Measurements from ENCODE around the gene IGHMBP2. TPM values are rescaled to one million over a fixed set of nuclear protein-coding genes. Genes with fewer than 3 reads are reported as not detected.

The IGHMBP2 gene
- total RNA-seq, 1 donor from 2014 or later, result 30.8 TPM

DNA sequence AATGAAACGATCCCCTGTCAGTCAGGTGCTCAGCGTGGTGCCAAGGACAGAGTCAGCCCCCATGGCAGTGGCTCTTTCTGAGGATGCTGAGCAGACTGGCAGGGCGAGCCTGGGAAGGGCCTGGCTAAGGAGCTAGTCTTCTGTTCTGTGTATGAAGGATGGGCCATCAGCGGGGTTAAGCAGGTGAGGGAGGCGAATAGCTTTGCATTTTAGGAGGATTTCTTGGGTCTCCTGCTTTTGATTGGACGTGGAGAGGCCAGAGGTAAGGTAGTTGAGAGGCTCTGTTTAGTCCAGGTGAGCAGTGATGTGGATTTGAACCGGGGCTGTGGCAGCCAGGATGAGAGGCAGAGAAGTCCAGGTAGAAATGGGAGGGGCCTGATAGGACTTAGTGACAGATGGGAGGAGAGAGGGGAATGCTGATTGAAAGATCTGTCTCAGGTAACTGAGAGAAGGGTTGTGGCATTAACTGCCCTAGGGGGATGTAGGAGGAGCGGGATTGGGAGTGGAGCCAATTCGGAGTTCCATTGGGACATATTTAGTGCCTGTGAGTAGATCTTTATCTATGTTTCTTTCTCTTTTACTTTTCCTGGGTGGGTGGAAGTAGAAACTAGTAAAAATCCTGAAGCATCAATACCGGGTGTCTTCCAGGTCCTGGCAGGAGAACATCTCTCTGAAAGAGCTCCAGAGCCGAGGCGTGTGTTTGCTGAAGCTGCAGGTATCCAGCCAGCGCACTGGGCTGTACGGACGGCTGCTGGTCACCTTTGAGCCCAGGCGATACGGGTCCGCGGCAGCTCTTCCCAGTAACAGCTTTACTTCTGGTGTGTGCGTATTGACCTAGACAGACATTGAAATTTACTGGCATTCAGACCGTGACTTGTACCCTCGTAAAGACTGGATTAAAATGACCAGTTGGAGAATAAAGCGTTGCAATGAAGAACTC is 2.0 kb downstream of the IGHMBP2 start:
- TF ChIP-seq, protein P1, sequence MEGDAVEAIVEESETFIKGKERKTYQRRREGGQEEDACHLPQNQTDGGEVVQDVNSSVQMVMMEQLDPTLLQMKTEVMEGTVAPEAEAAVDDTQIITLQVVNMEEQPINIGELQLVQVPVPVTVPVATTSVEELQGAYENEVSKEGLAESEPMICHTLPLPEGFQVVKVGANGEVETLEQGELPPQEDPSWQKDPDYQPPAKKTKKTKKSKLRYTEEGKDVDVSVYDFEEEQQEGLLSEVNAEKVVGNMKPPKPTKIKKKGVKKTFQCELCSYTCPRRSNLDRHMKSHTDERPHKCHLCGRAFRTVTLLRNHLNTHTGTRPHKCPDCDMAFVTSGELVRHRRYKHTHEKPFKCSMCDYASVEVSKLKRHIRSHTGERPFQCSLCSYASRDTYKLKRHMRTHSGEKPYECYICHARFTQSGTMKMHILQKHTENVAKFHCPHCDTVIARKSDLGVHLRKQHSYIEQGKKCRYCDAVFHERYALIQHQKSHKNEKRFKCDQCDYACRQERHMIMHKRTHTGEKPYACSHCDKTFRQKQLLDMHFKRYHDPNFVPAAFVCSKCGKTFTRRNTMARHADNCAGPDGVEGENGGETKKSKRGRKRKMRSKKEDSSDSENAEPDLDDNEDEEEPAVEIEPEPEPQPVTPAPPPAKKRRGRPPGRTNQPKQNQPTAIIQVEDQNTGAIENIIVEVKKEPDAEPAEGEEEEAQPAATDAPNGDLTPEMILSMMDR (IDR thresholded peaks at IDR 0.05; ENCODE audit: partially characterized antibody, unreplicated experiment), result no peak
- H3K27ac Mint-ChIP-seq (ENCODE audit: unreplicated experiment), result no peak overlapping the region
- H3K4me3 Mint-ChIP-seq (ENCODE audit: unreplicated experiment), result peak overlapping the region; percentile 99
- no peaks in the 10 kb centered on the region for H3K9me3 Mint-ChIP-seq (ENCODE audit: unreplicated experiment)
- DNase-seq, result no peak
- H3K4me1 Mint-ChIP-seq (ENCODE audit: low read depth, unreplicated experiment), result peaks cover 13% of the 10 kb centered on the region
- no peaks in the 10 kb centered on the region for H3K27me3 Mint-ChIP-seq (ENCODE audit: unreplicated experiment)
- no peaks in the 10 kb centered on the region for H3K36me3 Mint-ChIP-seq (ENCODE audit: unreplicated experiment)

DNA sequence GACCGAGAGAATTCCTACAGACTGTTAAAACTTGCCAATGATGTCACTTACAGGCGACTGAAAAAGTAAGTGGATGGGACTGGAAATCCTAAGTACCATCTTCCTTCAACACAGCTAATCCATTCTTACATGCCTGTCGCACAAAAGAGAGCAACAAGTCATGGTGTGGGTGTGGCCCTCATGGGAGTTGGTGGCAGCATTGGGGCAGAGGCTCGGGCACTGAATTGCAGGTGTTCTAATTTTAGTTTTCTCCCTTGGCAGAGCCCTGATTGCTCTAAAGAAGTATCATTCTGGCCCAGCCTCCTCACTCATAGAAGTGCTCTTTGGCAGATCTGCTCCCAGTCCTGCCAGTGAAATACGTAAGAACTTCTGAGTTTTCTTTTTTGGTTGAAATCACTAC is 4.6 kb downstream of the IGHMBP2 start:
- Mint-ChIP-seq H3K27me3 (ENCODE audit: unreplicated experiment) (no peaks in the 10 kb centered on the region), H3K4me3 (ENCODE audit: unreplicated experiment) (no peak overlapping the region), H3K36me3 (ENCODE audit: unreplicated experiment) (no peaks in the 10 kb centered on the region), H3K27ac (ENCODE audit: unreplicated experiment) (no peak overlapping the region), H3K4me1 (ENCODE audit: low read depth, unreplicated experiment) (no peaks in the 10 kb centered on the region), H3K9me3 (ENCODE audit: unreplicated experiment) (no peaks in the 10 kb centered on the region)
- TF ChIP-seq, protein P1 (IDR thresholded peaks at IDR 0.05; ENCODE audit: partially characterized antibody, unreplicated experiment), result no peak
- no peak for DNase-seq

DNA sequence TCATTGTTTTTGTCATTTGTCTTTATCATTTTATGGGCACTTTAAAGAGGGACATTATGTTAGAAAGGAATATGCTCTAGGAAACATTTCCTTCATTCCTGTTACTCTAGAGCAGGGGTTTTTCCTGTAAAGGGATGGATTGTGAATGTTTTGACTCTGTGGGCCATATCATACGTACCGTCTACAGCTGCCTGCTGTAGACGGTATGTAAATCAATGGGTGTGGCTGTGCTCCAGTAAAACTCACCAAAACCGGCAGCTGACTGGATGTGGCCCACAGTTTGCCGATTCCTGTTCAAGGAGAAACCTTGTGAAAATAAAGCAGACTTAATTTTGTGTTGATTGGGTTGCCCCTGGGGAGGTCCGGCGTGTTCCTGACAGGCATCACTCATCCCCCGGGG is 7.3 kb downstream of the IGHMBP2 start:
- TF ChIP-seq, protein P1 (IDR thresholded peaks at IDR 0.05; ENCODE audit: partially characterized antibody, unreplicated experiment), result no peak
- H3K27me3 Mint-ChIP-seq (ENCODE audit: unreplicated experiment), result no peaks in the 10 kb centered on the region
- DNase-seq, result no peak
- no peaks in the 10 kb centered on the region for H3K4me1 Mint-ChIP-seq (ENCODE audit: low read depth, unreplicated experiment)
- no peak overlapping the region for H3K27ac Mint-ChIP-seq (ENCODE audit: unreplicated experiment)
- no peaks in the 10 kb centered on the region for H3K36me3 Mint-ChIP-seq (ENCODE audit: unreplicated experiment)
- no peak overlapping the region for H3K4me3 Mint-ChIP-seq (ENCODE audit: unreplicated experiment)
- no peaks in the 10 kb centered on the region for H3K9me3 Mint-ChIP-seq (ENCODE audit: unreplicated experiment)

DNA sequence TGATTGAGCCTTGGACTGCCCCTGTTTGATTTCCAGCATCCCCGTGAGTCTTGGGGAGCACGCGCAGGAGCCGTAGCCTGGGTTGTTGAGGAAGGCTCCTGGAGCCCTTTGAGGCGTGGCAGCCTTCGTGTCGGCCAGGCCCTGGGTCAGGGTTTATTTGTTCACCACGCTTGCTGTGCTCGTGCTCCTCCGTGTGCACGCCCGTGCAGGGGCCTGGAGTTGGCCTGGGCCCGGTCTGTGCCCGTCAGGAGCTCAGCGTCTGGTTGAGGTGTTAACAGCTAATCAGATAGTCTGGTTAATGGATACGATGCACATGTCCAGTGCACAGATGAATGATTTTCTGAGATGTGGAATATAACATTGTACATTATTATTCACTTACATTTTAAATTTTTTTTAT is 8.0 kb downstream of the IGHMBP2 start:
- H3K27ac Mint-ChIP-seq (ENCODE audit: unreplicated experiment), result no peak overlapping the region
- no peaks in the 10 kb centered on the region for H3K27me3 Mint-ChIP-seq (ENCODE audit: unreplicated experiment)
- no peaks in the 10 kb centered on the region for H3K9me3 Mint-ChIP-seq (ENCODE audit: unreplicated experiment)
- no peak for DNase-seq
- H3K4me3 Mint-ChIP-seq (ENCODE audit: unreplicated experiment), result no peak overlapping the region
- no peaks in the 10 kb centered on the region for H3K4me1 Mint-ChIP-seq (ENCODE audit: low read depth, unreplicated experiment)
- no peaks in the 10 kb centered on the region for H3K36me3 Mint-ChIP-seq (ENCODE audit: unreplicated experiment)
- TF ChIP-seq, protein P1 (IDR thresholded peaks at IDR 0.05; ENCODE audit: partially characterized antibody, unreplicated experiment), result no peak

DNA sequence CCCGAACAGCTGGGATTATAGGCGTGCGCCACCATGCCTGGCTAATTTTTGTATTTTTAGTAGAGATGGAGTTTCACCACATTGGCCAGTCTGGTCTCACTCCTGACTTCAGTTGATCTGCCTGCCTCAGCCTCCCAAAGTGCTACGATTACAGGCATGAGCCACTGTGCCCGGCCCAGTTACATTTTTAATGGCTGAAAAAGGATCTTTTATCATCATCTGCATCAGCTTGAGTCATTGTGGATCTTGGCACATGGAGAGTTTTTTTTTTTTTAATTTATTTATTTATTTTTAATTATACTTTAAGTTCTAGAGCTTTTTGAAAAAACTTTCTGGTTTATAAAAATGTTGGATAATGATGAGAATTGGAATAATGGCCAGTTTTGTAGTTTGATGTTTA is 8.6 kb downstream of the IGHMBP2 start:
- no peaks in the 10 kb centered on the region for H3K9me3 Mint-ChIP-seq (ENCODE audit: unreplicated experiment)
- H3K4me3 Mint-ChIP-seq (ENCODE audit: unreplicated experiment), result no peak overlapping the region
- DNase-seq, result no peak
- H3K27ac Mint-ChIP-seq (ENCODE audit: unreplicated experiment), result no peak overlapping the region
- TF ChIP-seq, protein P1 (IDR thresholded peaks at IDR 0.05; ENCODE audit: partially characterized antibody, unreplicated experiment), result no peak
- no peaks in the 10 kb centered on the region for H3K4me1 Mint-ChIP-seq (ENCODE audit: low read depth, unreplicated experiment)
- H3K27me3 Mint-ChIP-seq (ENCODE audit: unreplicated experiment), result no peaks in the 10 kb centered on the region
- H3K36me3 Mint-ChIP-seq (ENCODE audit: unreplicated experiment), result no peaks in the 10 kb centered on the region
